GM18517 (cell line): ENCODE measurements around the gene C8B.

Experiments
- ATAC-seq: cut with Tn5 transposase; IDR thresholded peaks from one replicate; pipeline ENCODE4 v1.9.1; 2021; ENCODE audit warnings: mild to moderate bottlenecking, moderate library complexity; ENCODE audit not compliant: unreplicated experiment

Gene C8B

GRCh38 chr1:56903778-56904177, 62.0 kb downstream of the C8B start:
- no peak for ATAC-seq

- ATAC-seq = no peak
Observed at GRCh38 chr1:56901716-56902115, 64.1 kb downstream of the C8B start.

- no peak for ATAC-seq
Observed at GRCh38 chr1:56898879-56899278, 66.9 kb downstream of the C8B start.

- no peak for ATAC-seq
Observed at GRCh38 chr1:56898005-56898373, 67.8 kb downstream of the C8B start.

GRCh38 chr1:56897150-56898004, 68.4 kb downstream of the C8B start:
- no peak for ATAC-seq

- ATAC-seq = no peak
Observed at GRCh38 chr1:56894014-56894413, 71.8 kb downstream of the C8B start.

- no peak for ATAC-seq
Observed at GRCh38 chr1:56890229-56890628, 75.6 kb downstream of the C8B start.

GRCh38 chr1:56881417-56881816, 84.4 kb downstream of the C8B start:
- no peak for ATAC-seq

GRCh38 chr1:56880774-56881173, 85.0 kb downstream of the C8B start:
- no peak for ATAC-seq
